ENCODE measurements around the gene GEMIN5. TPM values are rescaled to one million over a fixed set of nuclear protein-coding genes. Genes with fewer than 3 reads are reported as not detected.

The GEMIN5 gene
- total and polyA plus RNA-seq, 2 of the 4 experiments (the other 2 are of a cell fraction): 9.0 to 31.5 TPM

DNA sequence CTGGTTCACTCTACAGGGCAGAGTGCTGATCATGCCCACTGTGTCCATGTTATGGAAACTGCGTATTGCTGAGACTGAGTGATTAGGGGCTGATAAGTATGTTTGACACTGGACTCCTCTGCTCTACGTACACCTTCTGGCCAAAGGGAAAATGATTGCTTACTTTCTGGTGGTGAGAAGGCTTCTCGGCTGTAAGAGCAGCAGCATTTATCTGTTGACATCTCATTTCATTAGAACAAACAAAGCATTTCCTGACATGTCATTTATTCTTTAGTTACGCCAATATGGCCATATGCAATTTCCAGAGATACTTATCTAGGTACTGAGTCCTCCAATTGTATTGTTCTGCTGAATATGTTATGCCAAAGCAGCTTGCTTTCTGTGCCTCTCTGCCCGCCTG lies 93.2 kb downstream of the GEMIN5 start:
- Histone ChIP-seq H3K27me3 (ENCODE audit: control insufficient read depth, insufficient read depth, low read length) (no peaks in the 10 kb centered on the region), H3K14ac (replicated peaks; ENCODE audit: low read depth, low read length) (no peak overlapping the region), H2BK120ac (ENCODE audit: low read depth, low read length) (no peak overlapping the region), H2AFZ (replicated peaks; ENCODE audit: low read length, poor library complexity) (no peak overlapping the region), H2BK15ac (ENCODE audit: low read depth, low read length) (no peak overlapping the region), H2AK5ac (ENCODE audit: low read depth, low read length) (no peak overlapping the region), H4K91ac (ENCODE audit: insufficient read depth, low read depth, low read length) (no peak overlapping the region), H3K36me3 (ENCODE audit: control insufficient read depth, insufficient read depth, low read length) (peaks cover 2% of the 10 kb centered on the region; the same call in 1 of the 2 replicates), H3K56ac (ENCODE audit: extremely low read depth, insufficient read depth, low read length) (no peak overlapping the region), H2BK5ac (ENCODE audit: low read depth, low read length, poor library complexity, severe bottlenecking) (no peak overlapping the region), H3K79me1 (ENCODE audit: low read depth in 1 of 2, low read length in 2 of 2) (no peaks in the 10 kb centered on the region), H3K23ac (ENCODE audit: low read depth, low read length) (no peak overlapping the region), H4K20me1 (ENCODE audit: insufficient read depth, low read length) (no peaks in the 10 kb centered on the region; the same call in 1 of the 2 replicates), H3K9me3 (ENCODE audit: control insufficient read depth, insufficient read depth, low read length) (no peaks in the 10 kb centered on the region), H2AK9ac (replicated peaks; ENCODE audit: low read depth, low read length, poor library complexity) (no peak overlapping the region), H4K5ac (ENCODE audit: low read depth, low read length) (no peak overlapping the region), H3K4me1 (ENCODE audit: control insufficient read depth, insufficient read depth, low read length) (no peaks in the 10 kb centered on the region; the same call in 1 of the 2 replicates), H3K18ac (ENCODE audit: low read depth, low read length) (no peak overlapping the region), H2BK20ac (ENCODE audit: low read depth, low read length) (no peak overlapping the region), H3K4me2 (ENCODE audit: low read depth, low read length) (no peak overlapping the region), H3K4ac (ENCODE audit: low read depth, low read length) (no peak overlapping the region), H3K9me1 (ENCODE audit: insufficient read depth, low read length) (0 out of 2 replicates have a peak, but pooled peaks cover 1% of the 10 kb centered on the region), H3K4me3 (ENCODE audit: insufficient read depth, low read depth, low read length) (no peak overlapping the region), H3K27ac (ENCODE audit: insufficient read depth, low read length) (no peak overlapping the region), H4K8ac (ENCODE audit: low read depth in 2 of 2, low read length in 2 of 2) (no peak overlapping the region), H3K9ac (ENCODE audit: low read depth, low read length) (no peak overlapping the region)
- ATAC-seq (ENCODE audit: low read depth) (no peak), DNase-seq (no peak)
- in situ Hi-C loops (cut with MboI; ENCODE audit: low sequenced_read_pairs) (no loop called here), dilution Hi-C loops (cut with HindIII; ENCODE audit: low sequenced_read_pairs, unreplicated experiment) (no loop called here), intact Hi-C loops (cut with micrococcal nuclease) (no loop called here)
- BruUV-seq (replicated peaks): no TSS peak
- CTCF ChIA-PET: interaction anchor here (1.7 kb wide), 1 partner anchor 8 kb away, joined by 4 read pairs; no protein-coding TSS in a partner anchor
- TF ChIP-seq CHD1 (IDR thresholded peaks at IDR 0.05; ENCODE audit: low read depth, low read length) (no peak), BHLHE40 (IDR thresholded peaks at IDR 0.05; ENCODE audit: low read depth, low read length) (no peak), MXI1 (IDR thresholded peaks at IDR 0.05; ENCODE audit: borderline replicate concordance, low read depth, low read length) (no peak), SMC3 (IDR thresholded peaks at IDR 0.05; ENCODE audit: low read depth, low read length) (no peak), FOS (IDR thresholded peaks at IDR 0.05; ENCODE audit: low read depth, low read length) (no peak), MAZ (IDR thresholded peaks at IDR 0.05; ENCODE audit: borderline replicate concordance, low read depth, low read length) (no peak), RAD21 (IDR thresholded peaks at IDR 0.05; ENCODE audit: low read length) (no peak), RCOR1 (IDR thresholded peaks at IDR 0.05; ENCODE audit: insufficient replicate concordance, low read length) (no peak)
- TF ChIP-seq, protein P1, sequence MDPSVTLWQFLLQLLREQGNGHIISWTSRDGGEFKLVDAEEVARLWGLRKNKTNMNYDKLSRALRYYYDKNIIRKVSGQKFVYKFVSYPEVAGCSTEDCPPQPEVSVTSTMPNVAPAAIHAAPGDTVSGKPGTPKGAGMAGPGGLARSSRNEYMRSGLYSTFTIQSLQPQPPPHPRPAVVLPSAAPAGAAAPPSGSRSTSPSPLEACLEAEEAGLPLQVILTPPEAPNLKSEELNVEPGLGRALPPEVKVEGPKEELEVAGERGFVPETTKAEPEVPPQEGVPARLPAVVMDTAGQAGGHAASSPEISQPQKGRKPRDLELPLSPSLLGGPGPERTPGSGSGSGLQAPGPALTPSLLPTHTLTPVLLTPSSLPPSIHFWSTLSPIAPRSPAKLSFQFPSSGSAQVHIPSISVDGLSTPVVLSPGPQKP (IDR thresholded peaks at IDR 0.05; ENCODE audit: borderline replicate concordance, low read depth, low read length): no peak
- TF ChIP-seq, protein P2, sequence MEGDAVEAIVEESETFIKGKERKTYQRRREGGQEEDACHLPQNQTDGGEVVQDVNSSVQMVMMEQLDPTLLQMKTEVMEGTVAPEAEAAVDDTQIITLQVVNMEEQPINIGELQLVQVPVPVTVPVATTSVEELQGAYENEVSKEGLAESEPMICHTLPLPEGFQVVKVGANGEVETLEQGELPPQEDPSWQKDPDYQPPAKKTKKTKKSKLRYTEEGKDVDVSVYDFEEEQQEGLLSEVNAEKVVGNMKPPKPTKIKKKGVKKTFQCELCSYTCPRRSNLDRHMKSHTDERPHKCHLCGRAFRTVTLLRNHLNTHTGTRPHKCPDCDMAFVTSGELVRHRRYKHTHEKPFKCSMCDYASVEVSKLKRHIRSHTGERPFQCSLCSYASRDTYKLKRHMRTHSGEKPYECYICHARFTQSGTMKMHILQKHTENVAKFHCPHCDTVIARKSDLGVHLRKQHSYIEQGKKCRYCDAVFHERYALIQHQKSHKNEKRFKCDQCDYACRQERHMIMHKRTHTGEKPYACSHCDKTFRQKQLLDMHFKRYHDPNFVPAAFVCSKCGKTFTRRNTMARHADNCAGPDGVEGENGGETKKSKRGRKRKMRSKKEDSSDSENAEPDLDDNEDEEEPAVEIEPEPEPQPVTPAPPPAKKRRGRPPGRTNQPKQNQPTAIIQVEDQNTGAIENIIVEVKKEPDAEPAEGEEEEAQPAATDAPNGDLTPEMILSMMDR (conservative IDR thresholded peaks at IDR 0.05; ENCODE audit: low read depth, low read length): no peak
- no CpG with 5 or more reads among the region's 5 CpGs for WGBS, 2 experiments (ENCODE audit: extremely low coverage in 2 of 2, insufficient read length in 1 of 2)
- POLR2A ChIA-PET (ENCODE audit: unreplicated experiment): no interaction called here

Data from IMR-90 (cell line).